Measurements from ENCODE around the gene TTL. TPM values are rescaled to one million over a fixed set of nuclear protein-coding genes. Genes with fewer than 3 reads are reported as not detected.

Gene TTL
- 23.3 and 30.4 TPM in 2 replicates for total RNA-seq (2014; rRNA removed; shearing (Covaris generic))

DNA sequence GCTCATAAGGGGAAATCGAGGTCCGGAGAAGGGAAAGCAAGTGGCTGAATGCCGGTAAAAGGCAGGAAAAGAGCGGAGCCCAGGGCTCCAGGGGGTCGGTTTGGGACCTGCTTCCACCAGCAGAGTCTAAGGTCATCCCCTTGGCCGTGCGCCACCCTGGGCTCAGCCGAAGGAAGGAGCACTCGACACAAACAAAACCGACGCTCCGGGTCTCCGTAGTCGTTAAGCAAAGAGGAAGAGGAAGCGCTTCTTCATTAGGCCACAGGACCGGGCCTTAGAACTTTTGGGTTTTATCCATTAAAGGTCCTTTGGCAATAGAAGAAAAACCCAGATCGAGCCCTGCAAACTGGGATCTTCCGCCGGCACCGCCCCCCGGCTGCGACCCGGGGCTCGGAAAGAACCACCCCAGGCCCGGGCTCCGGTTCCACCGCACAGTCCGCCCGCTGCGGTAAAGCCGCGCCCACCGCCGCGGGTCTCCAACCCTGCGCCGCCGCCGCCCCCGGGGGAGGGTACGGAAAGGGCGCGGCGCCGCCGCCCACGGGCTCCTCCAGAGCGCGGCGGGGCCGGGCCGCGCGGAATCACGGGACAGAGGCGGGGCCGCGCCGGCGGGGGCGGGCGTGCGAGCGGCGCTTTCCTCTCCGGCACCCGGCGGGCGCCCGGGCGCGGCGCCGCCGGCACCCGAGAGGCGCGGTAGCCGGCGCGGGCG, at the start of gene TTL:
Gene TTL (plus strand): TSS at position 629 of the 706 bp plus-strand sequence. CDS start 189 bp downstream, outside the sequence.

DNA sequence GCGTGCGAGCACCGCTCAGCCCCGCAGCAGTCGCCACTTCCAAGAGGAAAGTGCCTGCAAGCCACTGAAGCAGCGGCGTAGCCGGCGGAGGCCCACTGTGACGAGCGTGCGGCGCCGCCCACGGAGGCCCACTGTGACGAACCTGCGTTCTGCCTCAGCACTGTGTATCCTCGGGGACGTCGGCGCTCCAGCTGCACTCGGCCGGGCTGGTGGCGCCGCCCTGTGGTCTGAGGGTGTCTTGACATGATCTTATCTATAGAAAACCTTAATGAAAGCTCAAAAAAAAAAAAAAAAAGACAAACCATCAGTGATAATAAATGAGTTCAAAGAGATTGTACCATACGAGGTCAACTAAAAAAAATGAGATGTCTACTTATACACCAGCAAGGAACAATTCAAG, 48.5 kb upstream of the TTL start, which contains the start of gene RGPD8:
Gene RGPD8 (minus strand): TSS at position 166 of the 400 bp plus-strand sequence. CDS start 192 bp downstream, outside the sequence.

GRCh38 chr2:112542123-112542983, 60.4 kb downstream of the TTL start, which contains the start of gene POLR1B:
TSS of gene POLR1B (plus strand) at chr2:112542465. CDS start at chr2:112542495, 30 bp downstream.

GRCh38 chr2:112584134-112584890, 102.4 kb downstream of the TTL start, which contains the start of gene CHCHD5:
TSS of gene CHCHD5 (plus strand) at chr2:112584609. CDS start at chr2:112584648, 39 bp downstream.

Small RNAs within 50 kb of the gene (small RNA-seq; reads per million reads assigned to genes)
- not detected for gene RF00019

Other genes starting within 250 kb of the TTL start
- 19.0 and 26.0 TPM in 2 replicates for gene ZC3H8, start 227.1 kb upstream of the TTL start, total RNA-seq (2014; rRNA removed; shearing (Covaris generic))
- 1.4 and 1.5 TPM in 2 replicates for gene ZC3H6, start 206.6 kb upstream of the TTL start, total RNA-seq (2014; rRNA removed; shearing (Covaris generic))
- gene RGPD8, start 48.5 kb upstream of the TTL start, total RNA-seq (2014; rRNA removed; shearing (Covaris generic)), result 5.0 and 6.9 TPM in 2 replicates
- 30.1 and 34.1 TPM in 2 replicates for gene POLR1B, start 60.3 kb downstream of the TTL start, total RNA-seq (2014; rRNA removed; shearing (Covaris generic))
- 20.5 and 28.5 TPM in 2 replicates for gene CHCHD5, start 102.5 kb downstream of the TTL start, total RNA-seq (2014; rRNA removed; shearing (Covaris generic))
- gene SLC20A1, start 163.8 kb downstream of the TTL start, total RNA-seq (2014; rRNA removed; shearing (Covaris generic)), result 209 and 237 TPM in 2 replicates
- not detected in 2 replicates for gene NT5DC4, start 238.9 kb downstream of the TTL start, total RNA-seq (2014; rRNA removed; shearing (Covaris generic))